HG02973 (cell line): Measurements from ENCODE around the gene SPSB3.
A peak's percentile ranks its signal among the peaks of the same experiment; 100 is the strongest.

Source experiments
- ATAC-seq: cut with Tn5 transposase; IDR thresholded peaks from one replicate; pipeline ENCODE4 v1.9.1; 2021; ENCODE audit warnings: moderate library complexity; ENCODE audit not compliant: unreplicated experiment

SPSB3 gene

DNA sequence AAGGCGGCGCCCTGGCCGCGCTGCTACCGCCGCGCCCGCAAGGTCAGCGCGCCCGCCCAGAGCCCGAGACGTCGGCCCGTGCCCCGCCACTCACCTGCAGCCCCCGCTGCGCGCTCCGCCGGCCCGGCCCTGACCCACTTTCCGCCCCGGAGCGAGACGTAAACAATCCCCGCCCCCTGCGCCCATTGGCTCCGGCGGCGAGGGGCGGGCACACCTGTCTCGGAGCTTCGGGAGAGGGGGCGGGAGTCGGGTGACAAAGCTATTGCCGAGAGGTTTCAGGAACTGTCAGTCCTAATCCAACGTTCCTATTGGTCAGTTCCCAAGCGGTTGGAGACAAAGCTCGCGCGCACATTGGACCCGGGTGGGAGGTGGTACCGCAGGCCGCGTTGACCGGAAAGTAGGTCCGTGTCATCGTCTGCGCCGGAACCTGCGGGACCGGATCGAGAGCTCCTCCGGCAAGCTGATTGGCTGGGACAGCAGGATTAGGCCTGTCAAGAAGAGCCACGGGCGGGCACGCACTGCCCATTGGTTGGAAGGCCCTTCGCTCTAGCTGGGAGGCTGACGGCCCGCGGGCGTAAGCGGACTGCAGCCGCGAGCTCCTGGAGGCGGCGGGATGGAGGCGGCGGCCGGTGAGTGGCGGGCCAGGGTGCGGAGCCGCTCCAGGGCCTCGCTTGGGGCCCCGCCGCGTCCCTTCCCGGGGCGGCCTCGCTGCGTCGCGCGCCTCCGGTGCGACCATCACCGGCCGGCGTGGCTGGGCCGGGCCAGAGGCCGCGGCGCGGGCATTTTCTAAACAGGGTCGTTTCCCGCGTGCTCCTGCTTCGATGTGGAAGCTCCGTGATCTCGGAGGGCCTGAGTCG is at the start of gene SPSB3, which contains the start of gene NUBP2:
Gene SPSB3 (minus strand): TSS at position 164 of the 857 bp plus-strand sequence. CDS start 1,088 bp downstream, outside the sequence.
Gene NUBP2 (plus strand): TSS at position 553 of the 857 bp plus-strand sequence. CDS start 61 bp downstream, at position 614.
- ATAC-seq = peak; percentile 70

DNA sequence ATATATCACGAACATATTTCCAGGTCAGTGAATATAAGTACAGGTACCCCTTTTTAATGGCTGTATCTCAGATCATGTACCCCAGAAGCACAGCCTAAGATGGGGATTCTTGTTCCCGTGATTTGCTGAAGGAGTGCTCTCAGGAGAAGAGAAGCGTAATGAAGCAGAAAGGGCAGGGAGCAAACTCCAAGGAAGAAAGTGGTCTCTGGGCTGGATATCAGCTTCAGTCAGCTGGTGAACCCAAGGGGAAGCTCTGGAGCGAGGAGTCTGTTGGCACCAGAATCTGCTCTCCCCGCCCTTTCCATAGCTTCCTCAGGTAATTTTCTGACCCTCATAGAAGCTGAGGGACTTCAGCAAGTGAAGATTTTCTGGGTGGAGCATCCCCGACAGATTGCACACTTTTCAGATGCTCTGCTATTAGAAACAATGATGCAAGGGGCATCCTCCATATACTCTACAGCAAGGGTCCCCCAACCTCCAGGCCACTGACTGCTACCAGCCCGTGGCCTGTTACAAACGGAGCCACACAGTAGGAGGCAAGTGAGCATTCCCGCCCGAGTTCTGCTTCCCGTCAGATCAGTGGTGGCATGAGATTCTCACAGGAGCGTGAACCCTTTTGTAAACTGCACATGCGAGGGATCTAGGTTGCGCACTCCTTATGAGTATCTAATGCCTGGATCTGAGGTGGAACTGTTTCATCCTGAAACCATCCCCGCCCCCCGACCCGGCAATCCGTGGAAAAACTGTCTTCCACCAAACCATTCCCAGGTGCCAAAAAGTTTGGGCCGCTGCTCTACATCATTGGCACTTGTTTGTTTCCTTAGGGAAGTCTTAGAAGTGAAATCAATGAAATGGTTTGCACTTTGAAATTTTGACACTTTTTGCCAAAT is 49.1 kb upstream of the SPSB3 start:
- no peak for ATAC-seq

GRCh38 chr16:1830213-1830612 is 47.8 kb upstream of the SPSB3 start:
- ATAC-seq = no peak

DNA sequence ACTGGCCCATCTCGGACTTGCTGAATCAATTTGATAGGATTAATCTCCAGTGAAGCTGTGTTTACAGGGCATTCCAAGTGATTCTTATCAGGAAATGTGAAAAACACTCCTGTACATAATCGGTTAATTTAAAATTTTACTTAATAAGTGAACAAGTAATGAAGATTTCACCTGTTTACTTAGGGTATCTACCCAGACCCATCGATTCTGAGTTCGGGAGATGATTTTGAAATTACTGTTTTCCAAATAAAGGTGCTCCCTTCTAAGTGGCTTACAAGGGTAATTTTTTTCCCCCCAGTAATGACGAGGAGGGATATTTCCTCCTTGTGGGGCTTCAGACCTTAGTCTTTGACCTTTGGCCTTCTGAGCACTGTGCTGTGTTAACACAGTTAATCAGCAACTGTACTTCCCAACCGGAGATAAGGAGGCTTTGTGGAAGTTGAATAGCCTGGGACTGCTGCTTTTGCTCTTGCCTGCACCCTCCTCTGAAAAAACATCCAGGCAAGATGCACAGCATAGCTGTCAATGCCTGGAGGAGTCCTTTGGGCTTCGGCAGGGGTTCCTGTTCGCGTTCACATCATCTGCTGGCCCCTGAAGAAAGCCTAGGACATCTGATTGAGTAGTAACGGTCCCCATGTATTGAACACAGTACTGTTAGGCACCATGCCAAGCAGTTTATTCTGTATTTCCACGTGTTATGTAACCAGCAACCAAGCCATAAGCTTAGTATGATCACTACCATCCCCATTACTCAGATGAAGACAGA is 46.5 kb upstream of the SPSB3 start:
- ATAC-seq = no peak

DNA sequence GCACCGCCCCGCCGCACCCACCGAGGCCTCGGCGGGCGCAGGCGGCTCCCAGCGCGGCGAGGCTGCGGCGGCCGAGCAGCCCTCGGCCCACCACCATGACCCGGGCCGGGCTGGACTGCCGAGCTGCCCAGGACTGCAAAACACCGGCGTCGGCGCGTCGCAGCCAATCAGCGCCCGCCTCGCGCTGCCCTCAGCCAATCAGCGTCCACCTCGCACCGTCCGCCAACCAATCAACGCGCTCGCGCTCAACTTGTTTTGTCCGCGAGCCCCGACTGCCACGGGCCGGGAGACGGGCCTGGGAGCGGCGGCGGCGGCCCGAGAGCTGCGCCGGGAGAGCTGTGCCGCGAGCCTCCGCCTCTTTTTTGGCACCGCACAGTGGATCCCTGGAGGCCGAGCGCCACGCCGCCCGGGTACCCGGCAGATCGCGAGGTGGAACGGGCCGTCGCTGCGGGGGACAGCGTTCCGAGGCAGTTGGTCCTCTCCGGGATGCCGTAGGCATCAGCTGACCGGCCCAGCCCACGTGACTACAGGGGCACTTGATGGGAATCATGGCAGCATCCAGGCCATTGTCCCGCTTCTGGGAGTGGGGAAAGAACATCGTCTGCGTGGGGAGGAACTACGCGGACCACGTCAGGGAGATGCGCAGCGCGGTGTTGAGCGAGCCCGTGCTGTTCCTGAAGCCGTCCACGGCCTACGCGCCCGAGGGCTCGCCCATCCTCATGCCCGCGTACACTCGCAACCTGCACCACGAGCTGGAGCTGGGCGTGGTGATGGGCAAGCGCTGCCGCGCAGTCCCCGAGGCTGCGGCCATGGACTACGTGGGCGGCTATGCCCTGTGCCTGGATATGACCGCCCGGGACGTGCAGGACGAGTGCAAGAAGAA is 44.6 kb upstream of the SPSB3 start, which contains the start of the genes FAHD1 and HAGH:
Gene FAHD1 (plus strand): TSS at position 516 of the 883 bp plus-strand sequence. CDS start 33 bp downstream, at position 549.
Gene HAGH (minus strand): TSS at position 135 of the 883 bp plus-strand sequence. CDS start 38 bp downstream, at position 97.
- peak; percentile 75 for ATAC-seq

- peak; percentile 38 for ATAC-seq
These were observed 43.7 kb upstream of the SPSB3 start for GRCh38 chr16:1825864-1826690.

DNA sequence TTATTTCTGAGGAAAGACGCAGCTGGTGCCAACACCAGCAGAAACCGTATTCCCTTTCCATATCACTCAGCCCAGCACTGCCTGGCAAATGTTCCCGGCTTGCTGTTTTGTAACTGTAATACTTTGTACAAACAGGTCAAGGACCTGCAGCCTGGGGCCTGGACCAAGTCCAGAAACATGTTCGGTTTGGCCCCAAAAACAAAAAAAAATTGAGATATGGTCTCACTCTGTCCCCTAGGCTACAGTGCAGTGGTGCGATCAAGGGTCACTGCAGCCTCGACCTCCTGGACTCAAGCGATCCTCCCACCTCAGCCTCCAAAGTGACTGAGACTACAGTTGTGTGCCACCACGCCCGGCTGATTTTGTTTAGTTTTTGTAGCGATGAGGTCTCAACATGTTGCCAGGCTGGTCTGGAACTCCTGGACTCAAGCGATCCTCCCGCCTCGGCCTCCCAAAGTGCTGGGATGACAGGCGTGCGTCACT is 43.1 kb upstream of the SPSB3 start:
- no peak for ATAC-seq

DNA sequence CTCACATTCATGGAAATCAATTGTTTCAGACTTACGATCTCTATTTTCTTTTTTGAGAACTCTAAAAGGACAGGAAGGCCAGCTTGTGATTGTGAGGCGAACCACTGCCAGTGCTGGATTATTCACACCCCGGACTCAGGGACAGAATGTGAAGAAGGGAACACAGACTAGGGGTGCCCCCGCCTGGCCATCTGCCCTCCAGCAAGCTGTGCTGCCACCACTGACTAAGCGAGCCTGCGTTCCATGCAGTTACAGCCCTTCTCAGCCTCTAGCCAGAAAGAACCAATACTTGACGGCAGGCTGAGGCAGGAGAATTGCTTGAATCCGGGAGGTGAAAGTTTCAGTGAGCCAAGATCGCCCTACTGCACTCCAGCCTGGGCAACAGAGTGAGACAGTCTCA is 41.5 kb upstream of the SPSB3 start:
- no peak for ATAC-seq

DNA sequence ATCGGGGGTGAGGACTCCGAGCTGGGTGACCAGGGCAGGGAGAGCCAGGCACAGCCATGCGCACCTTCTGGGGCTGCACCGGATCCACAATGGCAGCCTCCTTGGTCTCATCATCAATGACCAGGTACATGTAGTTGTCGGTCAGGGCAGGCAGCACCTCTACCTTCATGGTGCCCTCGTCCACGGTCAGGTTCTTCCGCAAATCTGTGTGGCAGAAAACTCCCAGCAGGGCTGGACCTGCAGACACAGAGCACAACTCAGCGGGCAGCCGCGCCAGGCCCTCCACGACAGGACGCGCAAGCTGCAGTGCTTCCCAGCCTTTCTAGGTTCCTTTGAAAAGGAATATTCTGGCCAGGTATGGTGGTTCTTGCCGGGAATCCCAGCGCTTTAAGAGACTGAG is 40.4 kb upstream of the SPSB3 start:
- no peak for ATAC-seq

DNA sequence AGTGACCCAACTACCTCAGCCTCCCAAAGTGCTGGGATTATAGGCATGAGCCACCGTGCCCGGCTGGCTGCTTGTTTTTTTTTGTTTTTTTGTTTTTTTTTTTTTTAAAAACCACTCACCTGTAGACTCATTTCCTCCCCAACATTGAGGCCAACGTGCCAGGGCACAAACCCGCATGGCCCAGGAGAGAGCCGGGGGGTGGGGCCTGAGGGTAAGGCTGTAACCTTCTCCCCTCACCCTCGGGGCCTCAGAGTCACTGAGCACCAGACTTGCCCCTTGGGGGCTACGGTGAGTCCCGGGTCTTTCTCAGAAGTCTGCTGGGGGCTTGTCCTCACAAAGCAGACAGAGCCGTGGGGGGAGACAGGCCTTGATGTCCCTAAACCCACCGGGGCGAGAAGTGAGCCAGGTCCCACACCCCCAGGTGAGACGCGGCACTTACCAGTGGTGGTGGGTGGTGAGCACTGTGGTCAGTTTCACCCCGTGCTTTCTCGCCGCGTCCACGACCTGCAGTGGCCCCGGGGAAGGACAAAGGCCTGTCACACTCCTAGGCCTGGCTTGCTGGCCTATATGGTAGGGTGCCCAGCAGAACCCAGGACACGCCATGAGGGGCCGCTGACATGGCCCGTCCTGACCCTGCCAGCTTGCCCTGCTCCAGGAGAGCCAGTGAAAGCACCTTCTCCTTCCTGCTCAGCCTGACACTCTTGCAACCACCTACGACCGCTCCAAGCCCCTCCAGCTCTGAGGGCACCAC is 39.7 kb upstream of the SPSB3 start:
- no peak for ATAC-seq

DNA sequence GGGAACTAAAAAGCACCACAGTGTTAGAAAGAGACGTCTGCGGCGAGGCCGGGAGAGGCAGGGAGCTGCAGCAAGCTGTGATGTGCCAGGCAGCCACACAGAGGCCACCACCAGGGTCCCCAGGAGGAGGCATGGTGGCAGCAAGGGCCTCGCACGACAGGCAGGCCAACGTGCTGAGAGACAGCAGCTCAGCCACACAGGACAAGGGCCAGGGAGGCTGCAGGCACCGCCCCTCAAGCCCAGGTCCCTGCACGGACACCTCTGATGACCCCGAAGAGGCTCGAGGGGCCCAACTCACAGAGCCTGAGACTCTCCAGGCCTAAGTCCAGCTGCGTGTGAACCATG is 38.5 kb upstream of the SPSB3 start:
- no peak for ATAC-seq

GRCh38 chr16:1820096-1820945 is 38.0 kb upstream of the SPSB3 start:
- ATAC-seq = no peak

DNA sequence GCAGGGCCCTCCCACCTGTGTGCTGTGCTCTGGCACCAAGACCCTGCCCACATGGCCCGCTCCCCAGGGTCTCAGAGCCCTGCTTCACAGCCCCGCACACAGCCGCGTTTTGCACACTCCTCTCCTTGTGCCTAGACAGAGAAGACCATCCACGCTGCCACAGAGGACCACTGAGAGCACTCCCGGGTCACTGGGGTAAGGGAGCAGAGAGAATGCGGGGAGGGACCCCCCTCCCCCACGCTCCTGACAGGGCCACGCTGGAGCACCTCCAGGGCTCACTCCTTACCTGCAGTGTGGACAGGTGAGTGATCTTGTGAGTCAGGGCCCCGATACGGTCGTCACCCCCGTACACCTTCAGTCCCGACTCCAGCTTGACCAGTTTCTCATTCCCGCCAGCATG is 37.2 kb upstream of the SPSB3 start:
- ATAC-seq = no peak

DNA sequence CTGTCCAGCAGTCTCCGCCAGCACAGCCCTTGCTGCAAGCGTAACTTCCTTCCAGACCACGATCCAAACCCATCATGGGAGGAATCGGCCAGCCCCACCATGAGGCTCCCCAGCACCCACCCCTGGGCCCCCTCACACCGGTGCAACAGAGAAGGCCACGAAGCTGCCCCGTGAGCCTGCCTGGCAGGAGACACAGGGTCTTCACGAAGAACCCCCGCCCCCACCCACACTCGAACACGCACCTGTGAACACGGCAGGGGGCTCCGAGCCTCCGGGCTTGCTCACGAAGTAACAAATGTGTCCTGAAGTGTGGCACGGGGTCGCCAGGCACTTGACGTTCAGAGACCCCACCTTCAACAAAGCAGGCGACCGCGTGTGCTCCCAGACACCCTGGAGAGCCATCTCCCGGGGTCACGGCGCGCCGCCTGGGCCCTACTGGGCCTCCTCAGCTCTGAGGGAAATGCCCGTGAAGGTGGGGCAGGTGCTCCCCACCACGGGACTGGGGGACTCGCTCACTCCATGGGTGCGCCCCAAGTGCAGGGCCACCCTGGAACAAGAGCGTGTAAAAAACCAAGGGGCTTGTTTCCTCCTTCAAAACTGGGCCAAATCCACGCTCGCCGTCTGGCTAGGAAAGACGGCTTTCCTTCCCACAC is 36.6 kb upstream of the SPSB3 start:
- ATAC-seq = no peak

GRCh38 chr16:1818204-1818872 is 36.0 kb upstream of the SPSB3 start:
- ATAC-seq = no peak

DNA sequence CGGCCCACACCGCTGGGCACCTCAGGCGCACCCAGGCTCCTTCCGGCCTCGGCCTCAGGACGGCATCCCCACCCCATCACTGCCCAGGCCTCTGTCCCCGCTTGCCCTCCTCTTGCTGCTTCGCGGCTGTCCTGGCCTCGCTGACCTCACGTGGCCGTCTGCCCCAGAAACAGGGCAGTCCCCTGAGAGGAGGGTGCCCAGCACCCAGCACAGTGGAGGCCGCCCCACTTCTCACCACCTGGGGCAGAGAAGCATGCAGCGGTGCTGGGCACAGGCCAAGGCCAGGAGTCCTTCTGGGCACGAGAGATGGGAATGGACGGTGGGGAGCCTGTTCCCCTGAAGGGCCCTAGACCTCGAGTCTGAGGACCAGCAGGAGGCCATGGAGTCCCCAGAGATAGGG is 35.3 kb upstream of the SPSB3 start:
- no peak for ATAC-seq
